Type B pancreatic cell (in vitro differentiated cells): ENCODE measurements around the gene NIPAL3. TPM values are rescaled to one million over a fixed set of nuclear protein-coding genes. Genes with fewer than 3 reads are reported as not detected.

Source experiments
- DNase-seq: peaks from one replicate; pipeline ENCODE4 v3.0.0; 2021; ENCODE audit warnings: mixed read lengths; ENCODE audit not compliant: unreplicated experiment; ENCODE audit errors: extremely low spot score
- H3K27ac Mint-ChIP-seq: 2 replicates; pipeline ENCODE4 v1.8.0; 2021; ENCODE audit warnings: mild to moderate bottlenecking, mixed read lengths
- H3K27me3 Mint-ChIP-seq: 2 replicates; pipeline ENCODE4 v1.8.0; 2021; ENCODE audit warnings: mixed read lengths
- H3K36me3 Mint-ChIP-seq: 2 replicates; pipeline ENCODE4 v1.8.0; 2021; ENCODE audit warnings: mixed read lengths
- H3K4me1 Mint-ChIP-seq: one replicate; pipeline ENCODE4 v1.8.0; 2021; ENCODE audit warnings: mixed read lengths; ENCODE audit not compliant: unreplicated experiment
- H3K4me3 Mint-ChIP-seq: 2 replicates; pipeline ENCODE4 v1.8.0; 2021; ENCODE audit warnings: mild to moderate bottlenecking, mixed read lengths
- H3K9me3 Mint-ChIP-seq: 2 replicates; pipeline ENCODE4 v1.8.0; 2021; ENCODE audit warnings: mixed read lengths
- CTCF ChIP-seq: fragments of 200-600 bp; sonication (generic); conservative IDR thresholded peaks from 2 replicates; pipeline ENCODE4 v1.5.0; 2021; ENCODE audit warnings: antibody characterized with exemption, mild to moderate bottlenecking
- total RNA-seq: library from RNA; stranded (reverse); gene quantifications from 2 replicates; pipeline ENCODE4 v1.2.1, GENCODE V29; 2021; ENCODE audit warnings: low replicate concordance

The NIPAL3 gene
- total RNA-seq, 1 donor from 2014 or later, result 17.5 TPM

GRCh38 chr1:24502709-24503058, 87.1 kb downstream of the NIPAL3 start, which contains the start of gene RCAN3:
Gene RCAN3, plus strand, starts transcription at chr1:24502836. Its CDS starts 11,537 bp downstream, at chr1:24514373.
- H3K27ac Mint-ChIP-seq, result peak within 1 kb of the TSS; percentile 98
- TF ChIP-seq CTCF, result no peak
- H3K4me1 Mint-ChIP-seq, result peaks cover 12% of the 10 kb centered on the region
- H3K4me3 Mint-ChIP-seq, result peak within 1 kb of the TSS; percentile 95
- peak; percentile 83 for DNase-seq
- no peaks in the 10 kb centered on the region for H3K36me3 Mint-ChIP-seq
- H3K9me3 Mint-ChIP-seq, result no peaks in the 10 kb centered on the region
- peaks cover 72% of the 10 kb centered on the region for H3K27me3 Mint-ChIP-seq

GRCh38 chr1:24503059-24503751, 87.6 kb downstream of the NIPAL3 start:
- Mint-ChIP-seq H3K27me3 (peaks cover 69% of the 10 kb centered on the region), H3K4me3 (peak overlapping the region; percentile 95), H3K27ac (peak overlapping the region; percentile 98), H3K36me3 (no peaks in the 10 kb centered on the region), H3K9me3 (no peaks in the 10 kb centered on the region), H3K4me1 (peaks cover 12% of the 10 kb centered on the region)
- no peak for TF ChIP-seq CTCF
- peak; percentile 59 for DNase-seq

DNA sequence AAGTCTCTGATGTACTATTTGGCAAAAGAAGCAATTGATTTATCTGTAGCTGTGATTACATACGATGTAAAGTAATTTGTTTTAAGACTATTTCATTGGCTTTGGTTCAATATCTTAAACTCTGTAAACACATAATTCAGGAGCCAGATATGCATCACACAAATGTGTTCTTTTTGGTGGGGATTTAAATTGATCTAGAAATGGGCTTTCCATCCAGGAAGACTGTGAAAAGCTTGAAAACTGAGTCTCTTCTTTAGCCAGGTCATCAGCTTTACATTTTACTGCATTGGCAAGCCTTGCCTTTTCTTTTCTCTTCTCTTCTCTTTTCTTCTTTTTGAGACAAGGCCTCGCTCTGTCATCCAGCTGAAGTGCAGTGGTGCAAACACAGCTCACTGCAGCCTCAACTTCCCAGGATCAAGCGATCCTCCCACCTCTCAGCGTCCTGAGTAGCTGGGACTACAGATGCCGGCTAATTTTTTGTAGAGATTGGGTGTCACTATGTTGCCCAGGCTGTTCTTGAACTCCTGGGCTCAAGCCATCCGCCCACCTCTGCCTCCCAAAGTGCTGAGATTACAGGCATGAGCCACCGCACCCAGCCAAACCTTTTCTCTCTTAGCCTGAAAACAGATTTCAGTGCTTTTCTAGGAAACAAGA, 88.4 kb downstream of the NIPAL3 start:
- peaks cover 12% of the 10 kb centered on the region for H3K4me1 Mint-ChIP-seq
- H3K9me3 Mint-ChIP-seq, result no peaks in the 10 kb centered on the region
- H3K27ac Mint-ChIP-seq, result peak overlapping the region; percentile 98
- TF ChIP-seq CTCF, result no peak
- peak overlapping the region; percentile 95 for H3K4me3 Mint-ChIP-seq
- H3K27me3 Mint-ChIP-seq, result peaks cover 62% of the 10 kb centered on the region
- no peaks in the 10 kb centered on the region for H3K36me3 Mint-ChIP-seq
- DNase-seq, result no peak

- peak overlapping the region; percentile 95 for H3K4me3 Mint-ChIP-seq
- H3K27me3 Mint-ChIP-seq, result peaks cover 58% of the 10 kb centered on the region
- no peaks in the 10 kb centered on the region for H3K36me3 Mint-ChIP-seq
- DNase-seq, result no peak
- no peak for TF ChIP-seq CTCF
- H3K9me3 Mint-ChIP-seq, result no peaks in the 10 kb centered on the region
- H3K27ac Mint-ChIP-seq, result peak overlapping the region; percentile 98
- peaks cover 12% of the 10 kb centered on the region for H3K4me1 Mint-ChIP-seq
Measured at GRCh38 chr1:24504560-24504959, 89.0 kb downstream of the NIPAL3 start.

DNA sequence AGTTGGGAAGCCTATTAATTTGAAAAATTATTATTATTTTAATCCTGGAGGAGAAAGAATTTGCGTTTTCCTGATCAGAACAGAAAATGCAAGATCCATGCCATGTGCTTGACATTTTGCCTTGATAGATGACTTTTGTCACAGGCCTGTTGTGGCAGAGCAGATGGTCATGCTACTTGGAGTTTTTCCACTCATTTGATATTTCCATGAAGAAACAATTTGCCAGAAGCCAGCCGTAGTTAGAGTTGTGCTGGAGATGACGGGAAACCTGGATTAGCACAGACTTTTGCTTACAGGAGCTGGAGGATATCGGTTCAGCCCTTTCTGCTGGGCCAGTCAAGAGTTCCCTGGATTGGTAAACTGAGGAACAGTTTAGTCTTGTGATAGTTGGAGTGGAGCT, 90.2 kb downstream of the NIPAL3 start:
- Mint-ChIP-seq H3K27ac (no peak overlapping the region), H3K9me3 (no peaks in the 10 kb centered on the region), H3K36me3 (no peaks in the 10 kb centered on the region), H3K4me1 (peaks cover 12% of the 10 kb centered on the region), H3K27me3 (peaks cover 49% of the 10 kb centered on the region), H3K4me3 (no peak overlapping the region)
- TF ChIP-seq CTCF, result no peak
- DNase-seq, result no peak
